Kidney epithelial cell (primary cell): Measurements from ENCODE around the gene TRIM44. TPM values are rescaled to one million over a fixed set of nuclear protein-coding genes. Genes with fewer than 3 reads are reported as not detected.

Experiments used
- DNase-seq: peaks from one replicate; pipeline ENCODE4 v3.0.0-alpha.2; 2010; ENCODE audit warnings: low read depth
- H3K27me3 ChIP-seq: 2 replicates; pipeline ENCODE4 v1.6.0; 2011; ENCODE audit warnings: low read length; ENCODE audit not compliant: control insufficient read depth, insufficient read depth
- H3K36me3 ChIP-seq: 2 replicates; pipeline ENCODE4 v1.5.1; 2011; ENCODE audit warnings: low read length; ENCODE audit not compliant: control insufficient read depth, insufficient read depth
- H3K4me3 ChIP-seq: 2 replicates; pipeline ENCODE4 v1.5.1; 2011; ENCODE audit warnings: low read depth, mild to moderate bottlenecking, control low read depth, low read length
- CTCF ChIP-seq: IDR thresholded peaks from 2 replicates; pipeline ENCODE4 v1.5.1; 2011; ENCODE audit warnings: mild to moderate bottlenecking, moderate library complexity, low read length, control low read depth, inconsistent platforms; ENCODE audit not compliant: insufficient read depth, poor library complexity, severe bottlenecking
- total RNA-seq: library from RNA; depleted of rRNA; stranded (reverse); fragments of >200 nt; gene quantifications from 2 replicates; pipeline ENCODE4 v1.2.3, GENCODE V29; 2015

Gene TRIM44
- total RNA-seq, 1 donor from 2014 or later = 40.9 TPM

DNA sequence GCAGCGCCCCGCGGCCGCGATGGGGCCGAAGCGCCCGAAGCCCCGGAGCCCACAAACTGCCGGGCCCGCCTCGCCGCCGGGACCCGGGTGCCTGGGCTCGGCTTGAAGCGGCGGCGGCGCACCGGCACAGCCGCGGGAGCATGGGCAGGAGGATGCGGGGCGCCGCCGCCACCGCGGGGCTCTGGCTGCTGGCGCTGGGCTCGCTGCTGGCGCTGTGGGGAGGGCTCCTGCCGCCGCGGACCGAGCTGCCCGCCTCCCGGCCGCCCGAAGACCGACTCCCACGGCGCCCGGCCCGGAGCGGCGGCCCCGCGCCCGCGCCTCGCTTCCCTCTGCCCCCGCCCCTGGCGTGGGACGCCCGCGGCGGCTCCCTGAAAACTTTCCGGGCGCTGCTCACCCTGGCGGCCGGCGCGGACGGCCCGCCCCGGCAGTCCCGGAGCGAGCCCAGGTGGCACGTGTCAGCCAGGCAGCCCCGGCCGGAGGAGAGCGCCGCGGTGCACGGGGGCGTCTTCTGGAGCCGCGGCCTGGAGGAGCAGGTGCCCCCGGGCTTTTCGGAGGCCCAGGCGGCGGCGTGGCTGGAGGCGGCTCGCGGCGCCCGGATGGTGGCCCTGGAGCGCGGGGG is 44.0 kb upstream of the TRIM44 start:
- DNase-seq = no peak
- H3K4me3 ChIP-seq = peak overlapping the region; percentile 63

GRCh38 chr11:35619116-35619854 is 43.3 kb upstream of the TRIM44 start:
- no peaks in the 10 kb centered on the region for H3K27me3 ChIP-seq
- TF ChIP-seq CTCF = no peak
- peak overlapping the region; percentile 63 for H3K4me3 ChIP-seq
- no peaks in the 10 kb centered on the region for H3K36me3 ChIP-seq
- DNase-seq = no peak

More for the DNA sequence above, 44.0 kb upstream of the TRIM44 start:
- Histone ChIP-seq H3K27me3 (no peaks in the 10 kb centered on the region), H3K36me3 (no peaks in the 10 kb centered on the region)
- no peak for TF ChIP-seq CTCF

- Histone ChIP-seq H3K4me3 (peak overlapping the region; percentile 63), H3K36me3 (no peaks in the 10 kb centered on the region), H3K27me3 (no peaks in the 10 kb centered on the region)
- no peak for DNase-seq
- TF ChIP-seq CTCF = no peak
Measured at GRCh38 chr11:35619855-35620640, 42.5 kb upstream of the TRIM44 start.

DNA sequence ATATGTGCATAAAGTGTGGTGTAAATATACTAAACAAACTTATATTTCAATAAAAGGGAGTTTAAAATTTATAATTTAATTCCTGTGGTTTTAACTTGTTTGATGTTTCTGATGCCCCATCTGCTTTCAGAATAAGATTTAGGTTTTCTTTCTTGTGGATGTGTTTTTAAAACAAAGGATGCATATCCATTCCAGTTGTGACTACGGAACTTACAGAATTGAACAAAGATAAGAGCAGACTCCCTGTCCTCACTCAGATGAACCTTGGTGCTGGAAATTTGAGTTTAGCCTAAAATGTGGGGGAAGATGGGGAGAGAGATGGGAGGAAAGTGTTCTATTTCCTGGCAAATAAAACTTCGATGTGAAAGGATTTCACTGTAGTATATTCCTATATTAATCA is 41.8 kb upstream of the TRIM44 start:
- no peak for TF ChIP-seq CTCF
- no peaks in the 10 kb centered on the region for H3K27me3 ChIP-seq
- no peak overlapping the region for H3K4me3 ChIP-seq
- DNase-seq = no peak
- no peaks in the 10 kb centered on the region for H3K36me3 ChIP-seq

DNA sequence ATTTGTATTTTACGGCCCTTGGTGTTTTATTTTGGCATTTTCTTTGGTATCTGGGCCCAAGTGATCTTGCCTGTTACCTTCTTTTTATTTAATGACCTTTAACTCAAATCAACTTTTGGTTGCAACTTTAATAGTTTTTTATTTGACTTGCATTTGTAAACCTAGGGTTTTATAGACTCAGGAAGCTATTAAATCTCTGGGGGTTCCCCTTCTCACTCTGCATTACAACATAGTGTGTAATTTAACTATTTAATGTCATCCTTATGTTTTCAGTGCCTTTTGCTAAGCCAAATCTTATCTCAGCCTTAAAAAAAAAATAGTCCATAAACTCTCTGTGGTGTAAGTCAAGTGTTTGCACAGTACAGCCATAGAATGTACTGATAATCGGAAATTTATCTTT is 41.0 kb upstream of the TRIM44 start:
- H3K27me3 ChIP-seq = no peaks in the 10 kb centered on the region
- no peak for TF ChIP-seq CTCF
- no peak for DNase-seq
- H3K4me3 ChIP-seq = no peak overlapping the region
- H3K36me3 ChIP-seq = no peaks in the 10 kb centered on the region
